H1 (cell line): ENCODE data around the gene CHST11. TPM values are rescaled to one million over a fixed set of nuclear protein-coding genes. Genes with fewer than 3 reads are reported as not detected.

Experiments used
- CTCF ChIA-PET: fragments of 300-600 bp; sonication (Branson Sonifier 250); formaldehyde crosslinking; loops from one replicate; lab custom pipeline; 2021; ENCODE audit not compliant: partially characterized antibody; lab: Charles Lee
- POLR2A ChIA-PET: fragments of 300-600 bp; sonication (Branson Sonifier 250); formaldehyde crosslinking; loops from one replicate; lab custom pipeline; 2021; ENCODE audit warnings: inconsistent platforms; ENCODE audit not compliant: partially characterized antibody; lab: Charles Lee
- DNase-seq, 2 experiments: peaks; one replicate each; pipeline versions ENCODE4 v3.0.0 to v3.0.0-alpha.2; 2010 to 2022; ENCODE audit warnings: low spot score in 2 of 2, low read depth in 1 of 2, mixed read lengths in 1 of 2
- FAIRE-seq: peaks from 2 replicates; lab custom pipeline; 2011; peaks lifted over from hg19 to GRCh38; lab: Jason Lieb, UNC
- H2AFZ ChIP-seq: 2 replicates; pipeline ENCODE4 v1.8.1; 2012; ENCODE audit warnings: low read length, inconsistent platforms
- H2AK5ac ChIP-seq: 2 replicates; pipeline ENCODE4 v1.6.1; 2013; ENCODE audit warnings: low read depth, low read length
- H2BK120ac ChIP-seq: replicated peaks from 2 replicates; pipeline ENCODE3; 2013; ENCODE audit warnings: low read depth, low read length, inconsistent platforms
- H2BK12ac ChIP-seq: 2 replicates; pipeline ENCODE4 v1.6.1; 2013; ENCODE audit warnings: low read depth, low read length
- H2BK15ac ChIP-seq: 2 replicates; pipeline ENCODE4 v1.6.1; 2013; ENCODE audit warnings: low read length
- H2BK20ac ChIP-seq: 2 replicates; pipeline ENCODE4 v1.6.1; 2013; ENCODE audit warnings: low read length
- H2BK5ac ChIP-seq: 2 replicates; pipeline ENCODE4 v1.6.1; 2013; ENCODE audit warnings: low read depth, low read length
- H3K14ac ChIP-seq: 2 replicates; pipeline ENCODE4 v1.6.1; 2013; ENCODE audit warnings: inconsistent platforms; ENCODE audit not compliant: insufficient read length
- H3K18ac ChIP-seq: 2 replicates; pipeline ENCODE4 v1.6.1; 2013; ENCODE audit warnings: low read length; ENCODE audit errors: extremely low read depth
- H3K23ac ChIP-seq: 2 replicates; pipeline ENCODE4 v1.6.1; 2013; ENCODE audit warnings: inconsistent platforms; ENCODE audit not compliant: insufficient read length
- H3K23me2 ChIP-seq: 2 replicates; pipeline ENCODE4 v1.6.1; 2013; ENCODE audit warnings: low read depth, low read length
- H3K27ac ChIP-seq: 2 replicates; pipeline ENCODE4 v1.6.1; 2011; ENCODE audit warnings: low read depth, low read length, inconsistent platforms
- H3K27me3 ChIP-seq, 4 experiments: replicated peaks in 1 of 4; 1 replicate in 1 of 4; 2 replicates in 3 of 4; pipeline versions ENCODE4 v1.6.1 to v1.8.1; 2011 to 2013; ENCODE audit warnings: low read length in 3 of 4, mild to moderate bottlenecking in 3 of 4, inconsistent platforms in 2 of 4, mixed read lengths in 2 of 4, moderate library complexity in 1 of 4; ENCODE audit not compliant: control insufficient read depth in 3 of 4, insufficient read depth in 3 of 4; ENCODE audit errors: extremely low read depth in 1 of 4
- H3K36me3 ChIP-seq, 4 experiments: 2 replicates each; pipeline versions ENCODE4 v1.6.1 to v1.8.1; 2011 to 2013; ENCODE audit warnings: mild to moderate bottlenecking in 4 of 4, low read length in 3 of 4, moderate library complexity in 2 of 4, control low read depth in 1 of 4, inconsistent platforms in 1 of 4; ENCODE audit not compliant: insufficient read depth in 4 of 4, control insufficient read depth in 2 of 4
- H3K4ac ChIP-seq: replicated peaks from 2 replicates; pipeline ENCODE3; 2013; ENCODE audit warnings: low read length, low read depth, mixed read lengths, inconsistent platforms; ENCODE audit not compliant: insufficient read length
- H3K4me1 ChIP-seq, 4 experiments: replicated peaks in 1 of 4; 1 replicate in 1 of 4; 2 replicates in 3 of 4; pipeline versions ENCODE4 v1.6.1 to v1.8.1; 2011 to 2013; ENCODE audit warnings: low read length in 3 of 4, inconsistent platforms in 2 of 4, mixed read lengths in 1 of 4; ENCODE audit not compliant: insufficient read depth in 4 of 4, control insufficient read depth in 3 of 4
- H3K4me2 ChIP-seq, 2 experiments: 2 replicates each; pipeline versions ENCODE4 v1.6.1 to v1.8.1; 2011 to 2013; ENCODE audit warnings: low read depth in 2 of 2, low read length in 2 of 2, control low read depth in 1 of 2, inconsistent platforms in 1 of 2, mild to moderate bottlenecking in 1 of 2; ENCODE audit not compliant: insufficient read depth in 1 of 2
- H3K4me3 ChIP-seq, 4 experiments: fragments of 200-600, 300-600 bp in 1 of 4; sonication (generic), shearing (Covaris generic), sonication (Bioruptor Twin) in 1 of 4; 2 replicates each; pipeline versions ENCODE4 v1.5.1 to v1.8.1; 2011 to 2016; ENCODE audit warnings: low read length in 4 of 4, low read depth in 3 of 4, control low read depth in 2 of 4, inconsistent platforms in 2 of 4, mild to moderate bottlenecking in 2 of 4, mixed read lengths in 1 of 4, moderate library complexity in 1 of 4; ENCODE audit not compliant: insufficient read depth in 2 of 4; ENCODE audit errors: extremely low read depth in 1 of 4
- H3K56ac ChIP-seq: replicated peaks from 2 replicates; pipeline ENCODE3; 2013; ENCODE audit warnings: low read depth, mild to moderate bottlenecking, mixed read lengths, low read length, inconsistent platforms; ENCODE audit not compliant: insufficient read length
- H3K79me1 ChIP-seq: 2 replicates; pipeline ENCODE4 v1.6.1; 2013; ENCODE audit warnings: low read depth, low read length, control low read depth
- H3K79me2 ChIP-seq, 2 experiments: 2 replicates each; pipeline versions ENCODE4 v1.6.1 to v1.8.1; 2012 to 2013; ENCODE audit warnings: low read length in 2 of 2, mild to moderate bottlenecking in 2 of 2, inconsistent platforms in 1 of 2; ENCODE audit not compliant: insufficient read depth in 2 of 2, control insufficient read depth in 1 of 2
- H3K9ac ChIP-seq, 4 experiments: replicated peaks in 1 of 4; 1 replicate in 1 of 4; 2 replicates in 3 of 4; pipeline versions ENCODE4 v1.6.1 to v1.8.1; 2011 to 2013; ENCODE audit warnings: low read depth in 3 of 4, low read length in 3 of 4, control low read depth in 2 of 4, mild to moderate bottlenecking in 2 of 4, moderate library complexity in 2 of 4, inconsistent platforms in 1 of 4; ENCODE audit errors: extremely low read depth in 1 of 4
- H3K9me3 ChIP-seq, 2 experiments: 2 replicates each; pipeline versions ENCODE4 v1.6.1 to v1.8.1; 2012 to 2013; ENCODE audit warnings: mild to moderate bottlenecking in 2 of 2, moderate library complexity in 2 of 2, control low read depth in 1 of 2, inconsistent platforms in 1 of 2, low read depth in 1 of 2, low read length in 1 of 2, mixed read lengths in 1 of 2; ENCODE audit not compliant: insufficient read depth in 2 of 2
- H4K20me1 ChIP-seq, 2 experiments: replicated peaks in 1 of 2; 2 replicates each; pipeline versions ENCODE3 to v1.8.1; 2011 to 2013; ENCODE audit warnings: inconsistent platforms in 2 of 2, low read length in 2 of 2, mild to moderate bottlenecking in 1 of 2; ENCODE audit not compliant: insufficient read depth in 2 of 2, control insufficient read depth in 1 of 2
- H4K5ac ChIP-seq: 2 replicates; pipeline ENCODE4 v1.6.1; 2013; ENCODE audit warnings: low read length, low read depth, mixed read lengths, inconsistent platforms; ENCODE audit not compliant: insufficient read length
- H4K8ac ChIP-seq: 2 replicates; pipeline ENCODE4 v1.8.0; 2013; ENCODE audit warnings: mild to moderate bottlenecking, moderate library complexity, low read length, inconsistent platforms; ENCODE audit not compliant: insufficient read depth; ENCODE audit errors: extremely low read depth
- H4K91ac ChIP-seq: replicated peaks from 2 replicates; pipeline ENCODE3; 2013; ENCODE audit warnings: low read length, mixed read lengths, inconsistent platforms; ENCODE audit not compliant: insufficient read length
- CBX5 ChIP-seq: fragments of 300-800, 300-1000 bp; sonication (generic); IDR thresholded peaks from 2 replicates; pipeline ENCODE4 v1.7.1; 2016; ENCODE audit warnings: antibody characterized with exemption, low read length, low read depth
- E2F6 ChIP-seq: IDR thresholded peaks from 2 replicates; pipeline ENCODE4 v1.6.1; 2012; ENCODE audit warnings: inconsistent platforms
- WGBS, 2 experiments: shearing (Covaris generic) in 1 of 2; methylation state at CpG; one replicate each; pipeline versions ENCODE4 v1.1.6 to v1.1.7; 2013 to 2015; ENCODE audit warnings: low lambda C conversion rate in 2 of 2, mixed read lengths in 2 of 2, inconsistent platforms in 1 of 2, low coverage in 1 of 2, missing lambda C conversion rate in 1 of 2; ENCODE audit not compliant: insufficient replicate concordance in 2 of 2, insufficient coverage in 1 of 2, insufficient read length in 1 of 2; ENCODE audit errors: extremely low coverage in 1 of 2, missing lambda C conversion rate in 1 of 2; 5-methylcytosine and 5-hydroxymethylcytosine counted together
- polyA plus RNA-seq, 7 experiments: library from polyadenylated mRNA; depleted of rRNA in 3 of 7; stranded (reverse) in 5 of 7; unstranded in 2 of 7; fragments of >200 nt in 5 of 7; fragments of 200-250 nt in 2 of 7; gene quantifications; 1 replicate in 5 of 7; 2 replicates in 1 of 7; 4 replicates in 1 of 7; pipeline versions ENCODE4 v1.2.1 to v1.2.3, GENCODE V29; 2011 to 2013; ENCODE audit warnings: missing spikeins in 2 of 7, mixed read lengths in 2 of 7
- total RNA-seq: library from RNA; stranded (reverse); fragmentation: NEBNext Ultra II Directional; extraction: Animal tissue kit (Norgen Biotek cat#: 25700); gene quantifications from 2 replicates; pipeline ENCODE4 v1.2.1, GENCODE V29; 2021

The CHST11 gene
- total and polyA plus RNA-seq, 2 of the 8 experiments (the other 6 are each of a cell fraction or from before 2014, with no cell fraction given) = 14.4 to 20.8 TPM

GRCh38 chr12:104411826-104412641, 44.7 kb upstream of the CHST11 start:
- Histone ChIP-seq H3K27ac (no peak overlapping the region), H2BK120ac (no peak overlapping the region), H3K79me1 (no peaks in the 10 kb centered on the region), H3K14ac (no peak overlapping the region), H3K79me2 (no peaks in the 10 kb centered on the region), H3K4me1 (peaks cover 3 to 13% (median 8%) of the 10 kb centered on the region in 4 experiments), H4K5ac (no peak overlapping the region), H3K23ac (no peak overlapping the region), H3K56ac (no peak overlapping the region), H3K4me2 (no peak overlapping the region), H3K36me3 (no peaks in the 10 kb centered on the region; a peak in 1 of 8 replicates), H2BK5ac (no peak overlapping the region), H4K8ac (no peak overlapping the region), H3K9ac (no peak overlapping the region), H3K27me3 (peaks cover 0 to 2% (median 0%) of the 10 kb centered on the region in 4 experiments; a peak in 3 of 7 replicates), H4K20me1 (no peaks in the 10 kb centered on the region), H4K91ac (peak overlapping the region; percentile 42), H3K4me3 (no peak overlapping the region), H2AK5ac (no peak overlapping the region), H3K9me3 (no peaks in the 10 kb centered on the region), H3K4ac (no peak overlapping the region), H2BK12ac (no peak overlapping the region), H3K23me2 (peaks cover 1% of the 10 kb centered on the region; the same call in 1 of the 2 replicates), H2BK20ac (no peak overlapping the region), H2AFZ (no peak overlapping the region), H3K18ac (no peak overlapping the region), H2BK15ac (no peak overlapping the region)
- whole genome bisulfite sequencing, 2 experiments = 86% methylated on average over 16 of the region's 16 CpGs; no CpG with 5 or more reads in 1 of the 2 experiments
- POLR2A ChIA-PET = interaction anchor here (1.2 kb wide), 1 partner anchor 9 kb away, joined by 3 read pairs; no protein-coding TSS in a partner anchor
- CTCF ChIA-PET = interaction anchor here (0.6 to 1.2 kb wide), 4 partner anchors 116 to 642 kb away, joined by 3 to 4 read pairs (median 3); no protein-coding TSS in a partner anchor
- no peak for FAIRE-seq
- peak; percentile 57; the same call in 1 of the 2 replicates for TF ChIP-seq E2F6
- no peak for TF ChIP-seq CBX5
- no peak for DNase-seq
